Parathyroid adenoma (tissue), 2 donors: ENCODE measurements around the gene SEC63.

Experiments
- H2AFZ ChIP-seq: fragments of 300-600 bp; sonication (generic); one replicate; pipeline ENCODE4 v1.7.0; 2017; ENCODE audit warnings: antibody characterized with exemption, mild to moderate bottlenecking
- H3K27ac ChIP-seq: fragments of 300-600 bp; sonication (generic); one replicate; pipeline ENCODE4 v1.7.0; 2017
- H3K27me3 ChIP-seq: fragments of 300-600 bp; sonication (generic); one replicate; pipeline ENCODE4 v1.7.0; 2017; ENCODE audit warnings: low read length; ENCODE audit not compliant: control insufficient read depth, insufficient read depth
- H3K36me3 ChIP-seq: fragments of 300-600 bp; sonication (generic); one replicate; pipeline ENCODE4 v1.7.0; 2017; ENCODE audit warnings: low read length; ENCODE audit not compliant: control insufficient read depth, insufficient read depth
- H3K4me1 ChIP-seq: fragments of 300-600 bp; sonication (generic); one replicate; pipeline ENCODE4 v1.7.0; 2017; ENCODE audit warnings: control low read depth
- H3K4me2 ChIP-seq: fragments of 300-600 bp; sonication (generic); one replicate; pipeline ENCODE4 v1.7.0; 2017; ENCODE audit warnings: low read length
- H3K4me3 ChIP-seq: fragments of 300-600 bp; sonication (generic); one replicate; pipeline ENCODE4 v1.7.0; 2017; ENCODE audit warnings: low read depth, low read length
- H3K79me2 ChIP-seq: fragments of 300-600 bp; sonication (generic); one replicate; pipeline ENCODE4 v1.7.0; 2017; ENCODE audit warnings: control low read depth
- H3K9ac ChIP-seq: fragments of 300-600 bp; sonication (generic); one replicate; pipeline ENCODE4 v1.7.0; 2017; ENCODE audit warnings: mild to moderate bottlenecking
- H3K9me3 ChIP-seq: fragments of 300-600 bp; sonication (generic); one replicate; pipeline ENCODE4 v1.7.0; 2017; ENCODE audit warnings: low read length; ENCODE audit not compliant: control insufficient read depth
- CTCF ChIP-seq: fragments of 300-600 bp; sonication (generic); IDR thresholded peaks from one replicate; pipeline ENCODE4 v1.7.0; 2017; ENCODE audit warnings: antibody characterized with exemption, mild to moderate bottlenecking
- donor health status: primary hyperparathyroidism.

The SEC63 gene

DNA sequence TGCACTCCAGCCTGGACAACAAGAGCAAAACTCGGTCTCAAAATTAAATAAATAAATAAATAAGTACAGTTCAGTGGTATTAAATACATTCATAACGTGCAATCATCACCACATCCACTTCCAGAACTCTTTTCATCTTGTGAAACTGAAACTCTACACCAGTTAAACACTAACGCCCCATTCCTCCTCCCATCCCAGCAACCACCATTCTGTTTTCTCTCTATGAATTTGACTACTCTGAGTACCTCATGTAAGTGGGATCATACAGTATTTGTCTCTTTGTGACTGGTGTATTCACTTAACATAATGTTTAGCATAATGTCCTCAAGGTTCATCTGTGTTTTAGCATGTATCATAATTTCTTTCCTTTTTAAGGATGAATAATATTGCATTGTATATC lies 104.8 kb downstream of the SEC63 start:
- Histone ChIP-seq H3K27me3 (no peaks in the 10 kb centered on the region), H3K4me1 (no peaks in the 10 kb centered on the region), H3K4me3 (no peak overlapping the region), H3K4me2 (no peak overlapping the region), H3K79me2 (no peaks in the 10 kb centered on the region), H3K9ac (no peak overlapping the region), H2AFZ (no peak overlapping the region), H3K36me3 (no peaks in the 10 kb centered on the region), H3K9me3 (no peaks in the 10 kb centered on the region), H3K27ac (no peak overlapping the region)
- TF ChIP-seq CTCF, result no peak

DNA sequence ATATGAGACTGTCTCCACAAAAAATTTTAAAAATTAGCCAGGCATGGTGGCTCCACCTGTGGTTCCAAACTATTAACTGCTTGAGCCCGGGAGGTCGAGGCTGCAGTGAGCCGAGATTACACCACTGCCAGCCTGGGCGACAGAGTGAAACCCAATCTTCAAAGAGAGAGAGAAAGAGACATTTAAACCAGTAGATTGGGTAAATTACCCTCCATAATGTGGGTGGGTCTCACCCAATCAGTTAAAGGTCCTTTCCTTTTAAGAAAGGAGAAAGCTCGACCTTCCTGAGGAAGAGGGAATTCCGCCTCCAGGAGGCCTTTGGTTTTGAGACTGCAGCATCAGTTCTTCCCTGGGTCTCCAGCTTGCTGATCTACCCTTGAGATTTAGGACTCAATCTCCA lies 108.7 kb downstream of the SEC63 start:
- no peak for TF ChIP-seq CTCF
- Histone ChIP-seq H3K27me3 (no peaks in the 10 kb centered on the region), H3K4me1 (peaks cover 5% of the 10 kb centered on the region), H3K9ac (no peak overlapping the region), H3K4me2 (no peak overlapping the region), H3K27ac (no peak overlapping the region), H3K36me3 (no peaks in the 10 kb centered on the region), H3K79me2 (no peaks in the 10 kb centered on the region), H3K9me3 (no peaks in the 10 kb centered on the region), H3K4me3 (no peak overlapping the region), H2AFZ (no peak overlapping the region)

DNA sequence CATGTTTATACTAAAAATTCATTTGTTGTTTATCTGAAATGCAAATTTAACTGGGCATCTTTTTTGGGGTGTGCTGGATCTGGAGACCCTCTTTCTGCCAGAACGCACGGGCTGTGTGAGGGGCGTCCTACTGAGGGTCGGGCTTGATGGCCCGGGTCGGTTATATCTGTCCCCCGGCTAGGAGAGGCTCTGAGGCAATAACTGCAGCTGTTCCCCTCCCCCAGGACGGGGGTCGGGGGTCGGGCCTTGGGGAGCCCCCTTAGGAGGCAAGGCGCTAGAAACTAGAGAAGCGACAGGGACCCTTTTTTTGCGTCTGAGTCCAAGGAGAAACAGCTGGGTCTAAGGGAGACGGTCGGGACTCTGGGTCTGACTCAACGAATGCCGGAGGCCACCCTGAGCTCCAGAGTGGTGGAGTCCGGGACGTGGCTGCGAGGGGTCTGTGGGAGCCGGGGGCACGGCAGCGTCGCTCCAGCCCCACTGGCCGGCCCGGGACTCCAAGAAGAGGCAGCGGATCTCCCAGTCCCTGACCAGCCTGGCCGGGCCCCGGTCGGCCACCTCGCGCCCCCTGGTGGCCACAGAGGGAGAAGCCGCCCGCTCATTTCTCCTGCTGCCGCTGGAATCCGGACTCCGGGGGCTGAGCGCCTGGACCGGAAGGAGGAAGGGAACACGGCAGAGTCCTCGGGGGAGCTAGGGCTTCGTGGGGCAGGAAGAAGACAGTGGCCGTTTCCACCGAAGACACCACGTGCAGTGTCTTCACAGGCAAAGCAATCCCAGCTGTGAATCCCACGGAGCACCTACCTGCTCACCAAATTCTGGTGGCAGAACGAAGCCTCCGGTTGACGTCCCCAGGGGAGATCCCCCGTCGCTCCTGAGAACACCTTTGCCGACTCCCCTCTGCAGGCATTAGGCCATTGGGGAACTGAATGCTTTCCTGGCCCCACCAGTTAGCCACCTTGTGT lies 109.9 kb downstream of the SEC63 start:
- Histone ChIP-seq H3K27me3 (no peaks in the 10 kb centered on the region), H3K36me3 (no peaks in the 10 kb centered on the region), H3K4me1 (peaks cover 5% of the 10 kb centered on the region), H3K79me2 (no peaks in the 10 kb centered on the region), H3K4me3 (peak overlapping the region; percentile 43), H3K9ac (no peak overlapping the region), H3K4me2 (peak overlapping the region; percentile 80), H2AFZ (peak overlapping the region; percentile 85), H3K27ac (no peak overlapping the region), H3K9me3 (no peaks in the 10 kb centered on the region)
- peak; percentile 96 for TF ChIP-seq CTCF

GRCh38 chr6:107846262-107846795 lies 111.7 kb downstream of the SEC63 start:
- TF ChIP-seq CTCF, result no peak
- no peaks in the 10 kb centered on the region for H3K79me2 ChIP-seq
- no peak overlapping the region for H3K9ac ChIP-seq
- H2AFZ ChIP-seq, result no peak overlapping the region
- H3K4me2 ChIP-seq, result no peak overlapping the region
- peaks cover 5% of the 10 kb centered on the region for H3K4me1 ChIP-seq
- no peaks in the 10 kb centered on the region for H3K9me3 ChIP-seq
- no peaks in the 10 kb centered on the region for H3K36me3 ChIP-seq
- no peak overlapping the region for H3K27ac ChIP-seq
- no peaks in the 10 kb centered on the region for H3K27me3 ChIP-seq
- no peak overlapping the region for H3K4me3 ChIP-seq
